ENCODE measurements around the gene ABHD12B.
"Not testable (repeated sequence)": the region's sequence is repeated elsewhere in the genome, so short reads cannot be mapped to it uniquely, and the experiment has no call there.

The ABHD12B gene

DNA sequence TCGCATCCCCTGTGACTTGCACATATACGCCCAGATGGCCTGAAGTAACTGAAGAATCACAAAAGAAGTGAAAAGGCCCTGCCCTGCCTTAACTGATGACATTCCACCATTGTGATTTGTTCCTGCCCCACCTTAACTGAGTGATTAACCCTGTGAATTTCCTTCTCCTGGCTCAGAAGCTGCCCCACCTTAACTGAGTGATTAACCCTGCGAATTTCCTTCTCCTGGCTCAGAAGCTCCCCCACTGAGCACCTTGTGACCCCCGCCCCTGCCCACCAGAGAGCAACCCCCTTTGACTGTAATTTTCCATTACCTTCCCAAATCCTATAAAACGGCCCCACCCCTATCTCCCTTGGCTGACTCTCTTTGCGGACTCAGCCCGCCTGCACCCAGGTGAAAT is 24.6 kb downstream of the ABHD12B start:
- DNase-seq: not testable (repeated sequence)

DNA sequence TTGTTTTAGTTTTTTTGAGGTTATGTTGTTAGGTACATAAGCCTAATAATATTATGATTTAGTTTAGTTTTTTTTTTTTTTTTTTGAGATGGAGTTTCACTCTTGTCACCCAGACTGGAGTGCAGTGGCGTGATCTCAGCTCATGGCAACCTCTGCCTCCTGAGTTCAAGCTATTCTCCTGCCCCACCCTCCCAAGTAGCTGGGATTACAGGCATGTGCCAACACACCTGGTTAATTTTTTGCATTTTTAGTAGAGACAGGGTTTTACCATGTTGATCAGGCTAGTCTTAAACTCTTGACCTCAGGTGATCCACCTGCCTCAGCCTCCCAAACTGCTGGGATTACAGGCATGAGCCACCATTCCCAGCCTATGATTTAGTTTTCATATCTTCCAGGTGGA is 25.2 kb downstream of the ABHD12B start:
- DNase-seq: not testable (repeated sequence)

DNA sequence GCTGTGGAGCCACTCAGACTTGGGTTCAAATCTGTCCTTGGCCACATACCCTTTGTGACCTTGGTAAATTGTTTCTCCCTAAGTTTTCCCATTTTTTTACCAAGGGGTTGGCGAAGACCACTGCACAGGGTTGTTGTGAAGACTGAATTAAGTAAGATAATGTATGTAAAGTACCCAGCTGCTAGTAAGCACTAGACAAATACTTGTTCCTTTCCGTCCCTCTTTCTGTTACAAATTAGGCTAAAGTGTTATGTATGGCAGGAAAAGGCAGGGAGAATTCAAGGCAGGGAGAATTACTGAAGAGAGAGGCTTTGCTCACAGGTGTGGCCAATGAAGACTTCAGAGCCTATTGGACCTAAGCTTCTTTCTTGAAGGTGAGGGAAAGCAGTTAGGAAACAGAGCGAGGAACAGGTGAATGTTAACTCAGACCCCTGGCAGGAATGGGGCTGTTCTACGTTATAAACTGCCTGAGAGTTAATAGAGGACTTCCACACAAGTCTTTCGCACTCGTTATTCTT is 25.9 kb downstream of the ABHD12B start:
- no peak for DNase-seq

DNA sequence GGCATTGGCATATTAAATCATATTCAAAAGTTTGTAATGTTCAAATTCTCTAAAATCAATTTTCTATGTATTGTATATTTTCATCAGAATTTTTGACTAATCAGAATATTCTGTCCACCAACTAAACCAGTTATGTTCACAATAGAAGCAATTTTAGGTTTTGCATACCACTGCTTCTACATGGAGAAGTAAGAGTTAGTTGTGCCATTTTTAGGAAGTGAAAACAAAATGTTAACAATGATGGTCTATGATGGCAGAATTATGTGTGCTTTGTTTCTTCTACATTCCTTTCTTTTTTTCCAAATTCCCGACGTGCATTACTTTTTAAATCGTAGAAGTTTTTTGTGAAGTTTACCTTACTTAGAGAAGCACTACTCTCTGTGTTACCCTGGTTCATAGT is 29.5 kb downstream of the ABHD12B start:
- no peak for DNase-seq

DNA sequence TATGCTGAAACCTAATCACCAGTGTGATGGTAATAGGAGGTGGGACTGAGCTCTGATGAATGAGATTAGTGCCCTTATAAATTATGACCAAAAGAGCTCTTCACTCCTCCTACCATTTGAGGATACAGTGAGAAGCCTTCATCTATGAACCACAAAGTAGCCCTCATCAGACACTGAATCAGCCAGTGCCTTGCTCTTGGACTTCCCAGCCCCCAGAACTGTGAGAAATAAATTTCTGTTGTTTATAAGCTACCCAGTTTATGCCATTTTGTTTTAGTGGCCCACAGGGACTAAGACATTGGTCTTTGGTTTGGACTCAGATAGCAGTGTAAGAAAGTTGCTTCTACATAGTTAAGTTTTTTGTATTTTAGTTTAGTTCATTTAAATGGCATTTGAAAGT is 32.9 kb downstream of the ABHD12B start:
- no peak for DNase-seq

DNA sequence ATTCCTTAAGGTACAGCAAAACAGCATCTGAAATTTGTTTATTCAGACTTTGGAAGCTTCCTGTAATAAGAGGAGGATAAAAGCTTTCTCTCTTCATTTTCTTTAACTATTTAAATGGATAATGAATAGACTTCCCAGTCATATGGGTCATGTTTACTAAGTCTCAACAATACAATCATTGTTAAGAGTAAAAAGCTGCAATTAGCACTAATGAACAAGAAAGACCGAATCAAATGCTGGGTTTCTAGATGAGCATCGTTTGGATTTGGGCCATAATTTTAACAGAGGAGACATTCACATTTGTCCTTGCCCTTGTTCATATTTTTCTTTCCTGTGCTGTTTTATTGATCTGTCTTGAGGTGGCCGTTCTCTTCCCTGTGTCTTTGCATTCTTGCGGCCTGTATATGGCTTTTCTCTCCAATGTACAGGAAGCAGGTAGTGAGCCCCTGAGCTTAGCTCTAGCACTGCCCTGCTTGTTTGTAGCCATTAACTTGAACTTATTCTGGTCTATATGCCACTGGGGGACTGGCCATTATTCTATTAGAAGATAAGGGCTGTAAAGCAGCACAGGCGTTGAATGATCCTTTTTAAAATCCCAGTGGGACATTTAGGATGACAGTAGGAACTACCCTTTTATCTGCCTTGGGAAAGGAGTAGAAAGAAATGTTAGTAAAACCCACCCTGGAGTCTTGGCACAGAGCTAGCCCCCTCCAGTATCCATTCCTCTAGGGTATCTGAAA is 34.6 kb downstream of the ABHD12B start:
- no peak for DNase-seq

DNA sequence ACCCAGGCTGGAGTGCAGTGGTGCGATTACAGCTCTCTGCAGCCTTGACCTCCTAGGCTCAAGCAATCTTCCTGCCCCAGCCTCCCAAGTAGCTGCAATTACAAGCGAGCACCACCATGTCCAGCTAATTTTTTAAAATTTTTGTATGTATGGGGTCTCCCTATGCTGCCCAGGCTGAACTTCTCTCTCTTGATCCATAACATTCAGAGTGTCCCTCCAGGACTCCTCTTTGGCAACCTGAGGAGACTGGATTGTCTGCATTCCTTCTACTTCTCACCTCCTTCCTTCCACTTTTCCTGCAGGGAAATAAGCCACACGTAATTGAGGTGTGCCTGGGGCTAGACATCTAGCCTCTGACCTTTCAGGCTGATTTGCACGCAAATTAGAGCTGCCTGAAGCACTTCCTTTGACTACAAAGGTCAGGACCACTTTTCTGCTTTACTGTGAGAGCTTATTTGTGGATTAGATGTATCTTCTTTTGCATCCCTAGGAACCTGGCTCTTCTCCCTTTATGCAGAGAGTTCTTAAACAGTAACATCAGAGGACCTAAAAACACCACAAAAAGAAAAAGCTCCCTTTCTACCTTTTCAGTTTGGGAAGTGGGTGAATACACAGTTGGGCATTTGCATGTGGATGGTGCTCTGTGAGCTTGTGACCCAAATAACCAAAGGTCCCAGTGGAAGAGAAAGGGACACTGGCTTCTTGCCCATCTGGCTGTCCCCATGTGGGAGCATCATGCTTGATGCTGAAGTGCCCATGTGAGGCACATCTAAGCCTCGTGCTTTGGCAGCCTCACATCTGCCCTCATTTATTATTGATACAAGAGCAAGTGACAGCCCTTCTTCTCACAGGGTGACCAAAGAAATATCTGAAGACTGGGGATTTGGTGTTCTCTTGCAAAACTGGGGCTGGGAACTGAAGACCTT is 38.9 kb downstream of the ABHD12B start:
- DNase-seq: no peak

DNA sequence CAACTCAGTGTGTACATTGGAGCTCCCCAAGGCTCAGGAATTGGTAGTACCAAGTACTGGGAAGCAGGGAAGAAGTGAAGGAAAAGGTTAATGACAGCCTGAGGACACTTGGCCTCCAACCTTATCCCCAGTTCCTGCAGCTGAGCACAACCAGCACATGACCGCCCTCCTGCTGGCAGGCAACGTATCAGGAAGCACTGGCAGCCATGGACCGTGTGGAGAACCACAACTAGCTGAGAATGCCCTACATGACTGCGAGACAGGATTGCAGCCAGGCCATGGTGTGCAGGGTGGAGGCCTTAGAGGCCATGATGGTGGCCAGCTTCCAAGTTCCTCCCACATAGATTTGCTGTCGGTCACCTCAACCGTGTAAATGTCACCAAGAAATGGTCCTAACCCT is 45.6 kb downstream of the ABHD12B start:
- DNase-seq: no peak

DNA sequence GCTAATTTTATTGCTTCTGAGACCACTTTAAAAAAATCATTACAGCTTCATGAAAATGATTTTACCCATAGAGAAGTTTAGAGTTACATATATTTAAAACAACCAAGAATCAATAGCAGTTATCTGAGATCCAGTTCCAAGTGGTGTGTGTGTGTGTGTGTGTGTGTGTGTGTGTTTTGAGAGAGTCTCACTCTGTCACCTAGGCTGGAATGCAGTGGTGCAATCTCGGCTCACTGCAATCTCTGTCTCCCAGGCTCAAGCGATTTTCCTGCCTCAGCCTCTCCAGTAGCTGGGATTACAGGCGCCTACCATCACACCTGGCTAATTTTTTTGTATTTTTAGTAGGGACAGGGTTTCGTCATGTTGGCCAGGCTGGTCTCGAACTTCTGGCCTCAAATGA is 47.7 kb downstream of the ABHD12B start:
- not testable (repeated sequence) for DNase-seq

DNA sequence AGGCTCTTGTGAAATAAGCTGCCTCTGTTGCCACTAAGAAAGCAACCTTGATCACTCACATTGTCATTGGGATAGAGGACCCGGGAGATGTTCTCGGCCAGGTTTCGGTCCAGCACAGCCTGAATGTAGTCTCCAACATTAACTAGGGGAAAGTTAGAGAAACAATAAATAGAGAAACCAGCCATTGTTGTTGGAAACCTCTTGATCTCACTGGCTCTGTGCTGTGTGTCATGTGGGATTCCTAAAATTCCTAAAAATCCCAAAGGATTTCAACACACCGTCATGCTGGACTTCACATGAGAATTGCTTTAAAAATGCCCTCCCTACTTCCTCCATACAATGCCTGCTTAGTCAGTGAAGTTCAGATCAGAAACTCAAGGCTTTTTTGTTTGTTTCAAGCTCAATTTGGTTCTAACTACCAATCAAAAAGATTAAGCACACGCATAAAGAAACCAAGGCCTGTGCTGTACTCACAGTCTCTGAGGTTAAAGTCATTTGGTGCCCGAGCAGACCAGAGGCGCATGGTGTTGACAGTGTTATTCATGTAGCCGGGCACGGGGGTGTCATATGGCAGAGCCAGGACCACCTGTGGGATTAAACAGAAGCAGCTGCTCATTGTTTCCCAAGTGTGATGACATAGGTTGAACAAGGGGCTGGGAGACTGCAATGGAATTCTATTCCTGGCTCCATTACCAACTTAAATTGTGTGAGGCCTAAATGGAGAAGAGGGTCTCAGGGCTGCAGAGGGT is 48.8 kb downstream of the ABHD12B start:
- peak; percentile 26 for DNase-seq

DNA sequence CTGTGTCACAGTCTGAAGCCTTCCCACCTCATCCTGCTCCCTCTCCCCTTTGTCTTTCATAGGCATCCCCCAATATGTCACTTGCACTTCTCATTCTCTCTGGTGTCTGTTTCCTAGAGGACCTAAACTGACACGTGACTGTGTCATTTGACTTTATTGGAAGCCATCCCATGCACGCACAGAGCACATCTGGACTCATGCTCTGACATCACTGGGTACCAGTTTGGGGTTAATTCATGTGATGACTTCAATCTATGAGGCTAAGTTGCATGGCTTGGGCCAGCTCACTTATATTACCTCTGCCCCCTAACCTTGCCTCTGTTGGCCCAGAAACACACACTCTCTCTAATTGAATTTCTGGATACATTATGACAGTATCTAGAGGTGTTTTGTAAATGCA is 51.0 kb downstream of the ABHD12B start:
- no peak for DNase-seq

DNA sequence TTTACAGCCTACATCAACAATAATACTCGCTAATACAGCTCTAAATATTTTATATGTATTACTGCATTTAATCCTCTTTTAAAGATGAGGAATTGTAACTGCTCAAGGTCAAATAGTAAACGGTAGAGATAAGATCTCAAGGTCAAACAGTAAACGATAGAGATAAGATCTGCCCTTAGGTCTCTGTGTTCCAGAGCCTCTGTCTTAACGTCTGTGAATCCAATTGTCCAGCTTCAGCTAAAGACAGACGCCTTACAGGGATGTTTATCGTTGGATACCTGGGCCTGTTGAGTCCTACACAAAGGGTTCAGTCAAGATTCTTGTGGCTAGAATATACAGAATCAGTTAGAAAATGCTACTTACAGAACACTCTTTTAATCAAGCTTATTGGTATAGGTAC is 52.4 kb downstream of the ABHD12B start:
- no peak for DNase-seq

DNA sequence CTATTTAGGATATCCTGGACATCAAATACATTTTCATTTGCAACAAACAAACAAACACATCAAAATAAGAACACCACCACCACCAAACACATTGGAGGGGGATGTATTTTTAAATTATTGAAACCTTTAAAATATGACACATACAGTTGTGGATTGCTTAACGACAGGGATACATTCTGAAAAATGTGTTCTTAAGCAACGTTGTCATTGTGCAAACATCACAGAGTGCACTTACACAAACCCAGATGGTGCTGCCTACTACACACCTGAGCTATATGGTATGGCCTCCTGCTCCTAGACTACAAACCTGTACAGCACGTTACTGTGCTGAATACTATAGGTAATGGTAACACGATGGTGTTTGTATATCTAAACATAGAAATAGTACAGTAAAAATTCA is 53.0 kb downstream of the ABHD12B start:
- no peak for DNase-seq

DNA sequence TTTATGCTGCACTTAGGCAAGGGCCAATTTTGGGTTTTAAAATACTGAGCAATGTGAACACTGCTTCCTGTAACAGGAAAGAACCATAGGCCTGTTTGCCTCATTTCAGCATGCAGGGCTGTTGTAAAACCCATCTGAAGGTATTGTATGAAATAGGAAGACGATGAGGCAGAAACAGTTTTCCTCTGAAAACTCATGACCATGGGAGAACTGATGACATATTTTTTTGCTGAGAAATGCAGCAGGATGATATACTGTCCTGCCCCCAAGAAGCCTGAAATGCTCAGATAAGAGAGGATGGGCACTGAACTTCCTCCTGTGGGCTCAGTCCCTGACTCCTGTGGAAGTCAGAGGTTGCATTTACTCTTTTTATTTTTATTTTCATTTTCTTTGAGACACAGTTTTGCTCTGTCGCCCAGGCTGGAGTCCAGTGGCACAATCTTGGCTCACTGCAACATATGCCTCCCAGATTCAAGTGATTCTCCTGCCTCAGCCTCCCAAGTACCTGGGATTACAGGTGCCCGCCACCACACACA is 55.1 kb downstream of the ABHD12B start:
- no peak for DNase-seq

DNA sequence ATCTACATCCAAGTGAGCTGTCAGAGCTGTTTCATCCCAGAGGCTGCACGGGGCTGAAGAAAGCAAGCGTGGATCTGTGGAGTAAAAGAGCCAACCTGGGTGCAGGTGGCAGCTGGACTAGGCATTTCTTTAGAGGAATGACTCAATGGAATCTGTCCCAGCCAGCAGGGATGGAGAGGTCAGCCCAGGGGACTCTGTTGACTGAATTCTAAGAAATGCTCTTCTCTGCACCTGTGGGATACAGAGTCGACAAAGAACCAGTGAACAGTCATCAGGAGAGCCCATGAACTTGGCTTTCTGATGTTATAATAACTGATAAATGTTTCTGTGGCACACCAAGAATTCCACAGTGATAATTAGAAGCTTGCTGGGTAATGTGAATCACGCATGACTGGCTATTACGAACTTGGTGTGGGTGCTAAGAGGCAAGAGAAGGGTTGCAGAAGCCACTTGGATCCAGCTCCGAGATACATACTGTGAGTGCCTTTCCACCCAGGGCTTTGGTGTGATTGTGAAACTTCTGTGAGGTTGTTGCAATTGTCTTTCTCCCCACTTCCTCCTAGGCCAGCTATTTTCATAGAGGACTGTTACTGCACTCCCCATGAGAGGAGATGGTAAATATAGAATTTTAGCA is 56.3 kb downstream of the ABHD12B start:
- no peak for DNase-seq

DNA sequence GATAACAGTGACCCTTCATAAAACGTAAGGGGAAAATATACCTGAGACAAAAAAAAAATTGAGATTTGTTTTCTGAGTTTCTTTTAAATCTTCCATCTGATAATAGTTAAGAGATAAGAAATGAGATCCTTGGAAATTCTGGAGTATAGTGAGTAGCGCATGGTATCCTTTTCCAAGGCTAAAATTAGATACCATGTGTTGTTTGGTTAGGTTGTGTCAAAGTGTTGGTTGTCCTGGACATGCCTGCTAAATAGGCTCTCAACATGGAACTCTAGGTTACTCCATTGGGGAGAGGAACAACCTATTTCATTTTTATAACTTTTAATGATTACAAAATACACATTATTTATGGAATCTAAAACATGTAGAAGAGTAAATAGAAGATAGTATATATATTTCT is 57.7 kb downstream of the ABHD12B start:
- no peak for DNase-seq

DNA sequence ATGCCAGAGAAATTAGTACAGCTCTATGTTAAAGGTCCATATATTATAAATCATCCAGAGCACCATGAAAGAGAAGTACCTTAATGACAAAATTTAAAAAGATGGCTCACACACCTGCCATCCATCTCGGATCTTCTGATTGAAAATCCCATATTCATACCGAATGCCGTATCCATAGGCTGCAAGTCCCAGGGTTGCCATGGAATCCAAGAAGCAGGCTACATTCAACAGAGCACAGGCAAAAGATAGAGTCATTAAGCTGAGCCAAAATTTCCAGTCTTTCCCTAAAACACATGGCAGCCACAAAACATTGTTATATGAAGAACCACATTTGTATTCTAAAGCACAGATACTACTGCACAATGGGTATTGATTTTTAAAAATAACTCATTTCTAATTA is 59.7 kb downstream of the ABHD12B start:
- DNase-seq: no peak

DNA sequence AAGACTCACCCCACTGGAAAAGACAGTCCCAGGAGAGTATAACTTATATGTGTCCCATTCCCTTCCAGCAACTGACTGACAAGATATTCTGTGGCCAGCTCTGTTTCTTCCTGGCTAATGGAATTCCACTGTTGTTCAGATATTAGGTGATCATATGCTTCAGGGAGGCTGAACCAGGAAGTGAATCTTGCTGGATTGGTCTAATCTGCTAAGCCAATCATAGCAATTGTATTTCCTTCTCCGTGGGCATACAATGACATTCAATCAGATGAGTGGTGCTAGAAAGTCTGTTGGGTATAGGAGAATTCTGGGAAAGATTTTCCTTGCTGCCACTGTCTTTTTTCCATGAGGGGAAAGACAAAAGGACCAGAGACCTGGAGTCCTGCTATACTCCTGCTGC is 60.3 kb downstream of the ABHD12B start:
- DNase-seq: no peak

DNA sequence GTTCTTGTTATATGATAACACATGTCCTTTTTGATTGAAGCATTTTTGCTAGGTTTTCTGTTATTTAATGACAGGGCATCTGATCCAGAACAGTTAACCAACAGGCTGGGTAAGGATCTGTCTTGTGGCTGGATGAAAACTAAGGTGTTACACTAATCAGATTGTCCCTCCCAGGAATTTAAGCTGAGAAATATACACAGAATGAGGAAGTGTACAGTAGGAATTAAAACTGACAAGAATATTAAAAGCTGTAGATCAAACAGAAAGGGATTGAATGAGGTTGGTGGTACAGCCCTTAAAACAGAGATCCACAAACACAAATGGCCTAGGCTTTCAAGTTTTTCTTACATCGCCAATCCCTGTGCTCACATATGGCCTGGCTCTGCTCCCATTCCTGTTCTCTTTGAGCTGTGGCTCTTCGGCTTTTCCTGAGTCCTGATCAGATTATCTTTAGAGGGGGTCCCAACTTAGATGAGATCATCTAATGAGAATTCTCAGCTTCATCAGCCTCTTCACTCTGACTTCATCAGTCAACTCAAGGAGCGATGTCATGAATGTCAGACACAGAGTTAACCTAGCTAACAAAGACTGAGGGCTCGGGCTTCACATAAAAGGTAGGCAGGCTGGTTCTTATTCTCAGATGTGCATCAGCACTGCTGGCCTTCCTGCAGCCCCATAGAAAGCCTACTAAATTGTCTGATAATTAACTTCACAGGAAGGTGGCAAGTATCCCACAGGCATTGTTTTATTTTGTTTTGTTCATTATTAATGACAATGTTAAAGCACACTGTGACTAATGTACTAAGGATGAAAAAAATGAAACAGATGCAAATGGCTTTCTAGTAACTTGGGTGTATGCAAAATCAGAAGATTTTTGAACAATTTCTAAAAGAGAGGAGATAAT is 61.0 kb downstream of the ABHD12B start:
- no peak for DNase-seq

DNA sequence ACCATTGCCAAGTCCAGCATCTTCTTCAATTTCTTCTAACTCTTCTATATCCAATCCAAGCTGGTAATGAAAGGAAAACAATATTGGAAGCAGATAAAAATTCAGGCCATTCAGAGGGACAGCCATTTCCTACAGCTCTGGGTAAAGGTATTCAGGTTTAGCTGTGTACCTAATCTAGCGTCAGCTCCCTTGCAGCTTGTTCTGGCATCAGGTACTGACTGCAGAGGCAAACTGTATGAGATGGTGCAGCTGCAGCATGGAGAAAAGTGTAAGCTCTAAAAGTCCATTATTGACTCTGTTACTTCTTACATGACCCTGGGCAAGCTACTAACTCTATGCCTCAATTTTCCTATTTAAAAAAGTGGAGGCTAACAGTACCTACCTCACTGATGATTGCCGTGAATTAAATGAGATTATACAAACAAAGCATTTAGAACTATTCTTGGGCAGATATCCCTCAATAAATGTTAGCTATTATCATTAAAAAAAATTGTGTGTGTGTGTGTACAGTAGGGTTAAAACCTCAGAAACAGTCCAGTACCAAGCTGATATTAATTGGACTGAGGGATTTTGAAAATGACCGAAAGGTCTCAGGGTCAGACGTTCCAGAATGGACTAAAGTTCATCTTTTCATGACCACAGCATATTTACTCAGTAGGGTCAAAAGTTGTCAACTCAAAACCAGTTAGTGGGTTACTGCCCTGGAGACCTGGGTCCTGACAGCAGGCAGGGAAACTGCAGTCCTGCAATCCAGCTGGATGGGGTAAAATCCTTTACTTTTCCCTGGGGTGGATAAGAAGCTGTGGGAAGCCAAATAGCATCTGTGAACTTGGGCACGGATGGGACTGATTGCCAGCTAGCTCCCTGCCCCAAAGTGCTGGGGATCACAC is 63.5 kb downstream of the ABHD12B start:
- DNase-seq: no peak

All from right kidney (tissue), 1 donor.